Activated naive CD4-positive, alpha-beta T cell treated with anti-CD3 and anti-CD28 coated beads, Interleukin-2, amount 50 U/mL, for 72 hours (primary cell): ENCODE data around the gene KCNT1. TPM values are rescaled to one million over a fixed set of nuclear protein-coding genes. Genes with fewer than 3 reads are reported as not detected.

Experiments used
- ATAC-seq, 2 donors: fragments of 150-1000 bp; cut with Tn5 transposase; 2 replicates each; pipeline ENCODE4 v1.10.0; 2021; ENCODE audit warnings: mild to moderate bottlenecking in 2 of 2, moderate library complexity in 2 of 2
- DNase-seq, 2 donors: peaks; one replicate each; pipeline ENCODE4 v3.0.0; 2021 to 2022; ENCODE audit warnings: low spot score in 2 of 2
- H3K27ac Mint-ChIP-seq, 2 donors: one replicate each; pipeline ENCODE4 v1.8.0; 2022; ENCODE audit warnings: mild to moderate bottlenecking in 2 of 2, mixed read lengths in 2 of 2
- H3K36me3 Mint-ChIP-seq, 2 donors: one replicate each; pipeline ENCODE4 v1.8.0; 2022; ENCODE audit warnings: mixed read lengths in 2 of 2
- H3K9me3 Mint-ChIP-seq, 2 donors: one replicate each; pipeline ENCODE4 v1.8.0; 2022; ENCODE audit warnings: mixed read lengths in 2 of 2
- total RNA-seq, 2 donors: library from RNA; stranded (reverse); gene quantifications; one replicate each; pipeline ENCODE4 v1.2.3, GENCODE V29; 2022

The KCNT1 gene
- total RNA-seq, 2 donors from 2014 or later, result not detected

DNA sequence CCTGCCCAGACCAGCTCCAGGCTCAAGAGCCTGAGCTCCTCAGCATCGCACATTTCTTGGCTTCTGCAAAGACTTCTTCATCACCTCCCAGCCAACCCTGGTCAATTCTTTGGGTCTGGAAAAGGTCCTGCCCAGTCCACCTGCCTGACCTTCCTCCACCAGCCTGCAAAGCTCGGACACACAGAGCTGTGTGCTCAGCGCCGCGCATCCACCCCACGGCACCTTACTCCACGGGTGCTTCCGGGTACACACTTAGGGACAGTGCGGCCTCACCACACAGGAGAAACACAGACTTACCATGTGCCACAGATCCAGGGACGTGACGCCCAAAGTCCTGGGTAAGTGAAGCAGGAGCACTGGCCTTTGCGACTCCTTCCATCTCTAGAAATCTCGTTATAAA lies 97.3 kb downstream of the KCNT1 start:
- Mint-ChIP-seq H3K36me3 (no peaks in the 10 kb centered on the region), H3K27ac (no peak overlapping the region), H3K9me3 (no peaks in the 10 kb centered on the region)
- DNase-seq, result no peak
- ATAC-seq, result no peak

DNA sequence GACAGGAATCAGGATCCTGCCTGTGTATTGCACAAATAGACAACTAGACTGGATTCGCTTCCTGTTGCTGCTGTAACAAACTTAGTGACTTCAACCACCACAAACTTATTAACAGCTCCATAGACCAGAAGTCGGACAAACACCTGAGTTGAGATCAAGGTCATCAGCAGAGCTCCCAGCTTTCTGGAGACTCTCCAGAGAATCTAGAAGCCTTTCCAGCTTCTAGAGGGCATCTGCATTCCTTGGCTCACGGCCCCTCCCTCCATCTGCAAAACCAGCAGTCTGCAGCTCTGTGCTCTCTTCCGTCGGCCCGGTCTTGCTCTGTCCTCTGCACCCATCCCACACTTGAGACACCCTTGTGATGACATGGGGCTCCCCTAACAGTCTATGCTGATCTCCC lies 99.1 kb downstream of the KCNT1 start:
- ATAC-seq (no peak), DNase-seq (no peak)
- no peaks in the 10 kb centered on the region for H3K9me3 Mint-ChIP-seq
- H3K36me3 Mint-ChIP-seq, result no peaks in the 10 kb centered on the region
- no peak overlapping the region for H3K27ac Mint-ChIP-seq

DNA sequence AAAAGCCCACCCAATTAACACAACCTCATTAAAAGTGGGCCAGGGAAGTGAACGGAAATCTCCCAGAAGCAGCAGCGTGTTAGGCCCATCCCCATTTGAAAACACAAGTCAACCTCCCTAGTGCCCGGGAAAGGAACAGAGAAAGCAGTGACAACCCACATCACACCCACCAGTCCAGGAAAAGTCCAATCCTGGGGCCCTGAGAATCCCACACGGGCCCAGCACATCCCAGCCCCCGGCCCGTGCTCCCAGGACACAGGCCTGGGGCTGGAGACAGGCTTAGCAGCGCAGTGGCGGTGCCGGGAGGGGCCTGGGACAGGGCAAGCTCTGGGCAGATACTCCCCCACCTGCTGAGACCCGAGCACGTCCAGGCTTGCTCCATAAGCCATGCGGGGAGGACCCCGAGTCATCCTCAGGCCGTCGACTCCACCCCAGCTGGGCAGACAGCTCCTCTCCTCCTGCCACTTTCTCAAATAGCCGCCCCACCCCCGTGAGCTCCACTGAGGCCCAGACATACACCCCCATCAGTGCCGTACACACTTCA lies 101.0 kb downstream of the KCNT1 start:
- ATAC-seq, result no peak
- no peak for DNase-seq
- Mint-ChIP-seq H3K9me3 (no peaks in the 10 kb centered on the region), H3K27ac (peak overlapping the region in 1 of 2 donors; percentile 32), H3K36me3 (no peaks in the 10 kb centered on the region)

DNA sequence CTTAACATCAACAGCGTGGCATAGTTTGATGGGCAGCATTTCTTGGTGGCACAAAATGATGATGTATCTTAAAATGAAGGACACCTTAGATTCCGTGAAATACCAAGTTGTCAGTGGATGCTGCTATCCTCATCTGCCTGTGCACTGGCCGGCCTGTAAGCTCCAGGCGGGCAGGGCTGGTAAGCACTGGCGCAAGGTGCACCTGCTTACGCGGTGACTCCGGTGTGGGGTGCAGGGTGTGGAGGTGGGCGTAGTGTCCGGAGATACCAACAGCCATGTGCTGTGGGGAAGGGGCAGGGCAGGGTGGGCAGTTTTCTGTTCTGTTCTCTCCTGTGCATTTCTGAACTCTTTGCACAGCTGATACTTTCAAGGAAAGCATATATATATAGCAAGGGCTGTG lies 101.5 kb downstream of the KCNT1 start:
- no peaks in the 10 kb centered on the region for H3K9me3 Mint-ChIP-seq
- DNase-seq, result no peak
- H3K27ac Mint-ChIP-seq, result peak overlapping the region in 1 of 2 donors; percentile 32
- ATAC-seq, result no peak
- H3K36me3 Mint-ChIP-seq, result no peaks in the 10 kb centered on the region

DNA sequence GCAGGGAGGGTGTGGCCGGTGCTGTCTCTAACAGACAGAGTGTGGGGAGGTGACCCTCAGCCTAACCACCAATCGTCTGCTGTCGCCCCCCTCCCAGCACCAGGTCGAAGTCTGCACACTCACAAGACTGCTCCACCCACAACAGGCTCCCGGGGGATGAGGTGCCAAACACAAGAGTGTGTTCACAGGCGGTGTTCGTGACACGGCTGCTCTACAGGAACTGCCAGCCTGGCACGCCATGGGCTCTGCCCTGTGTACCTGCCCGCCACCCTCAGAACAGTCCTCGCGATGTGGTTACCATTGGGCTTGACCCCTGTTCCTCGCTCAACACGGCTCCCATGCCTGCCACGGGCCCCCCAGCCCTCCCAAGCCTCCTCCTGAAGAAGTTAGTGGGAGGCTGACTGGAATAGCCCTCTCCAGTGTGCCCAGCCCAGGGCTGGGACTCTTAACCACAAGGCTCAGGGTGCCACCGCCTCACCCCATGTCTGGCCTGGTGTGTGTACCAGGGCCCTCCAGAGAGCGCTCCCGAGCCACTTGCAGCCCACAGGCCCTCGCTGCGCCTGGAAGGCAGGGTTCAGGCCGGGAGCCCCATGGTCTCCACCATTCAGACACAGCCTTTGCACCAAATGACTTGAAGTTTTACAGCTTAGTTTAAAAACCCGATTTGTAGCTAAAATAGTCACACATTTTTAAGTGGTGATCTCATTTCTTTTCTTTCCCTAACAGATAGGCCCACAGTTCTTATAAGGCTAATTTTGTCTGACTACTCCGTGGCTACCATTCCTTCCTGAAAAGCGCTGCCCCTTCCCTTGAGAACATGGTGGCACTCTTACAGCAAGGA lies 102.8 kb downstream of the KCNT1 start:
- ATAC-seq, result peak in 1 of 2 donors; percentile 25
- Mint-ChIP-seq H3K36me3 (no peaks in the 10 kb centered on the region), H3K9me3 (no peaks in the 10 kb centered on the region), H3K27ac (peak overlapping the region; percentile 17 to 73)
- no peak for DNase-seq

DNA sequence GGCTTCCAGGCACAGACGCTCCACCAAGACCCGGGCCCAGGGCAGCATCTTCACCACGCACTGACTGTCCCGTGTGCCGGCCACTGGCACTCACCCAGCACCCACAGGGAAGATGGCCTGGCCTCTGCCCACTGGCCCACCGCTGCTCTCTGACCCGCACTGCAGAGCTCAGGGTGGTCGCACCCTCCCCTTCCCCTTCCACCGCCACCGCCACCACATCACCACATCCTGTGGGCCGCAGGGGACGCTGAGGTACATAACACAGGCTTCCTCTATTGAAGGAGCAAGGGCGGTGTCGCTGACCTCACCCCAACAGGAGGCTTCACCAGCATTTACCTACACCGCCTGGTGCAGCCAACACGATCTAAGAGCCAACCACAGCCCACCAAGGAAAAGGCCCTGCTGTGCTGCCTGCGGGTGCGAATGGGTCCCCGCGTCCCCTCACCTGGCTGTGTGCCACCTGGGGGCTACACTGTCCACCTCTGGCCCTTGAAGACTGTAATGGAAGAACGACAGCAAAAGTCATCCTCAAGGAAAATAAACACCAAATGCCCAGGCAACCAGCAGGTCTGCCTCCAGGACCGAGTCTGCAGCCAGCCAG lies 103.5 kb downstream of the KCNT1 start:
- Mint-ChIP-seq H3K36me3 (no peaks in the 10 kb centered on the region), H3K9me3 (no peaks in the 10 kb centered on the region), H3K27ac (peak overlapping the region; percentile 17 to 73)
- DNase-seq (no peak), ATAC-seq (no peak)

DNA sequence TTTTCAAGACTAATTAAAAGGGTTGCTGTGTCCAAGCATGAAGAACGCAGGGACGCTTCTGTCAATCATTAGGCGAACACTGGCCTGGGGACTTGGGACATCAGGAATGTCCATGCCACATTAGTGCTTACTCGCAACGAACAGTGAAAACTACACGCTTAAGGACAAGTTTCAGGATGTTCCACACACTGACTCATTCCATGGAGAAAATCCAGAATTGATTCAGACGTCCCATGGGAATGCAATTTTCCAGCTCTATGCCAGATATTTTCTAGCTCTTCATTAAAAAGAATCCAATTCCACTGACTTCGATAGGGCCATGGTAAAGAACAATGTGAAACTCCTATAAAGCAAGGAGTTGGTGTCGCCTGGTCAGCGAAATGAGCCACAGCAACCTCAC lies 107.2 kb downstream of the KCNT1 start:
- Mint-ChIP-seq H3K9me3 (no peaks in the 10 kb centered on the region), H3K27ac (no peak overlapping the region), H3K36me3 (no peaks in the 10 kb centered on the region)
- no peak for ATAC-seq
- DNase-seq, result no peak

DNA sequence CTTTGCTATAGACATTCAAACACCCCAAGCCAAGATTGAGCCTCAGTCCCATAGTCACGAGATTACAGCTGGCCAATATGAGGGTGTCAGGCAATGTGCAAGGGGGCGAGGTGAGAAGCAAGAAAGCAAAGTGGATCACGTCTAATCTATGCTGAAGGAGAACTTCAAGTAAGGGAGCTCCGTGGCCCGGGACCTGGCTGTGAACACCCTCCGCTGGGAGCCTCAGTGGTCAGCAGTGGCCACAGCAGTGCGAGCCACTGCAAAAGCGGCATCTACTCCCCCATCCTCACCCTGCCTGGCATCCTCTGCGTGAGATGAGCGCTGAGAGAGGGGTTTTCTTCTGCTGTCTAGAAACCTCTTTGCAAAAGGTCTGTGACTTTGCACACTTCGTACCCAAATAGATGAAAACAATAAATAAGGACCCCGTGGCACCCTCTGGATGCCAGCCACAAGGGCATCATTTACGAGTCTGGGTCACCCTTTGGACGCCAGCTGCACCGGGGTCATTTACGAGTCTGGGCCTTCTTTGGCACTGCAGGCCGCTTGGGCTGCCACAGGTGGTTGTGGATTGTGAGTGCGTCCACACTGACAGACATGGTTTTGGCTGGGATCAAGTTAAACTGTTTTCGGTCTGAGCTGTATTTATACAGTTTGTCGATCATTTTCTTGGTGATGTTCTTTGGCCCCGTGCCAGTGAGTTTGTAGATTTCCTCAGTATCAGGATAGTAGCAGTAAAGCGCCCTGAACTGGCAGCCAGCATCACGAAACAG lies 109.0 kb downstream of the KCNT1 start:
- Mint-ChIP-seq H3K9me3 (no peaks in the 10 kb centered on the region), H3K36me3 (peaks cover 0 to 6% of the 10 kb centered on the region in 2 donors), H3K27ac (no peak overlapping the region)
- ATAC-seq, result no peak
- no peak for DNase-seq

DNA sequence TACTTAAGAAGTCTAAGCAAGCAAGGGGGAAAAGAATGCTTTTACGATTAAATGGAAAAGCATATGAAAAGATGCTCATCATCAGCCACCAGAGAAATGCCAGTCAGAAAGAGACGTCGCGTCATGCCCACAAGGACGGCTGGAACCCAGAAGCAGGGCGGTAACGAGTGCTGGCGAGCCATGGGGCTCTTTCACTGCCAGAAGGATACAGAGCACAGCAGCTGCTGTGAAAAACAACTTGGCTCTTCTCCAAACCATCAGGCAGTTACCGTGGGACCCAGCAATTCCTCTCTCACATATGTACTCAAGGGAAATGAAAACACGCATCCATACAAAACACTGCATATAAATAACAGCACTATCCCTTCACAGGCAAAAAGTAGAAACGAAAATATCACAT lies 109.8 kb downstream of the KCNT1 start:
- no peak for ATAC-seq
- H3K9me3 Mint-ChIP-seq, result no peaks in the 10 kb centered on the region
- DNase-seq, result no peak
- peak overlapping the region in 1 of 2 donors; percentile 7 for H3K27ac Mint-ChIP-seq
- peaks cover 0 to 6% of the 10 kb centered on the region in 2 donors for H3K36me3 Mint-ChIP-seq

DNA sequence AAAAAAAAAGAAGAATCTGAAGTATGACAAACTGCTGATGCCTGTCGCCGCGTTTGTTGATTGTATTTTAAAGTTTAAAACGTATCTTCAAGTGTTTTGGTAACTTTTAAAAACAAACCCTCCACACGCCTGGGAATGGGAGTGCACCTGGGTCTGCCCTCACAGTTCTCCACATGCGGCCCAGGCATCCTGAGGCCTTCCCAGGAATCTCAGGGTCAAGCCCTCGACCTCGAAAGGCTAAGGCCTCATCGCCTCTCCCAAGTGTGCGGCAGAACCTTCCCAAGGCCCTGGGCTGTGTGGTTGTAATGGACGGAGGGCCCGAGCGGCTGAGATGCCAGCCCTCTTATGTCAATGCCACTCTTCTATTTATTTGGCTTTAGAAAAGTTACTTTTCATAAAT lies 111.0 kb downstream of the KCNT1 start:
- Mint-ChIP-seq H3K36me3 (peaks cover 0 to 6% of the 10 kb centered on the region in 2 donors), H3K9me3 (no peaks in the 10 kb centered on the region), H3K27ac (peak overlapping the region in 1 of 2 donors; percentile 29)
- no peak for DNase-seq
- ATAC-seq, result no peak

DNA sequence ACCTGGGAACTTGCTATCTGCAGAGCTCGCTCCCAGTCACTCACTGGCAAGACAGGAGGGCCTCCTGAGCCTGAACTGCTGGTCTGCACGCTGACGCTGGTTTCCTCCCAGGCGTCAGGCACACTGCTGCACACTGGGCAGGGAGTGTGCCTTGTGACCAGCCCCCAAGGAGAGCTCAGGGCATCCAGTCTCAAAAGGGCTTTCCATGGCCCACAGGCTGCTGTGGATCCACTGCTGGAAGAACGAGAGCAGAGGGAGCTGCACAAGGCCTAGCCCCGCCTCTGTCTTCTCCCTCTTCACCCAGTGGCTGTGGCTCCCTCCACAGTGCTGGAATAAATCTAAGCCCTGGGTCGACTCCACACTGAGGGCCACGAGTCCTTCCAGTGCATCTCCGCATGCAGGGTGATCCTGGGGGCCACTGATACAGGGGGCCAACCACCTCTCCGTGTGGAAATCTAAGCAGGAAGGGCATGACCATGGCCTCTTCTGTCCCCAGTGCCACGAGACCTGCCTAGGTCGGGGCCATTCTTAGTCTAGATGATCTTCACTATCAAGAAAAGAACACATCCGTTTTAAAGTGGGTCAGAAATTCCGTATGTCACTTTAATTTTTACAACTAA lies 111.8 kb downstream of the KCNT1 start:
- no peak overlapping the region for H3K27ac Mint-ChIP-seq
- DNase-seq, result no peak

DNA sequence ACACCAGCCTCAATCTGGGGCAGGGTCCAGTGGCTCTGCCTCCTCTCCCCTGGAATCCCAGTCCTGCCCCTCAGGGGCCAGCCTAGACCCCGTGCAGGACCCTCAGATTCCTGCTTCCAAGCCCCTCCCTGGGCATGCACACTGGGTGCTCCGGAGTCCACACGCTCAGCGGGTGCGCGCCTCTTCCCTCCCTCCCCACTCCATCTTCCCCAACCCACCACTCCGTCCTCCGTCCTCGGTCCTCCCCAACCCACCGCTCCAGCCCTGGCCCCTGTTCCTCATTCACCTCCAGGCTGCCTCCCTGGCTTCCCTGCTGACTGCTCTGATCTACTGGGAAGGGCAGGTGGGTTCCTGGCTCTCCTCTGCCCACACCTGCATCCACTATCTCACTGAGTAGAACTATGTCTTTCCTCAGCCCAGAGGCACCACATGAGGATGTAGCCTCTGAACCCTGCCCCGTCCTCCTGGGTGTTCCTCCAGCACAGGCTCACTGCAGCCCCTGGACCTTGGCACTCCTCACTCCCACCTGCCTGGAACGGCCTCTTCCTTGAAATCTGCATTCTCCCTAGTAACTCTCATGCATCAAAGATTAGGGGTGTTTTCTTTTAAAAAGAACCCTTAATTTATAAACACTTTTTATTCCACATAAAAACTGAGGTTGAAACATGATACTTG lies 112.6 kb downstream of the KCNT1 start:
- ATAC-seq (no peak), DNase-seq (no peak)
- Mint-ChIP-seq H3K9me3 (no peaks in the 10 kb centered on the region), H3K27ac (peak overlapping the region; percentile 25 to 50), H3K36me3 (peaks cover 0 to 6% of the 10 kb centered on the region in 2 donors)

More for the DNA sequence above, 111.8 kb downstream of the KCNT1 start:
- no peaks in the 10 kb centered on the region for H3K9me3 Mint-ChIP-seq
- no peak for ATAC-seq
- H3K36me3 Mint-ChIP-seq, result peaks cover 0 to 6% of the 10 kb centered on the region in 2 donors

DNA sequence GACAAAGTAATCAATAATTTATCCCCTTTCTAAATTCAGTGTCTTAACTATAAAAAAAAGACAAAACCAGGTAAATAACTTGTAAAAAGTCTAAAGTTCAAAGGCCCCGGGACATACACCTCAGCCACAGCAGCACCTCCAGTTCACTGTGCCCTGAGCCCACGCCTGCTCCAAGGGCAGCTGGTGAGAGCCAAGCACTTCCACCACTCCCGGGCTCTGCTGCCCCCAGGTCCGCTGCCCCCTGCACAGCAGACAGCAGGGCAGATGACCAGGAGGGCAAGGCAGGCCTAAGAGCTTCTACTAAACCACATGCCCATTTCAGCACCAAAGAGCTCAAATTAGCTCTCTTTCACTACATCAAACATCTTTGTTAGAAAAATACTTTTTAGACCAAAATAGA lies 113.4 kb downstream of the KCNT1 start:
- no peak overlapping the region for H3K27ac Mint-ChIP-seq
- no peak for DNase-seq
- H3K36me3 Mint-ChIP-seq, result peaks cover 0 to 6% of the 10 kb centered on the region in 2 donors
- ATAC-seq, result no peak
- H3K9me3 Mint-ChIP-seq, result no peaks in the 10 kb centered on the region

DNA sequence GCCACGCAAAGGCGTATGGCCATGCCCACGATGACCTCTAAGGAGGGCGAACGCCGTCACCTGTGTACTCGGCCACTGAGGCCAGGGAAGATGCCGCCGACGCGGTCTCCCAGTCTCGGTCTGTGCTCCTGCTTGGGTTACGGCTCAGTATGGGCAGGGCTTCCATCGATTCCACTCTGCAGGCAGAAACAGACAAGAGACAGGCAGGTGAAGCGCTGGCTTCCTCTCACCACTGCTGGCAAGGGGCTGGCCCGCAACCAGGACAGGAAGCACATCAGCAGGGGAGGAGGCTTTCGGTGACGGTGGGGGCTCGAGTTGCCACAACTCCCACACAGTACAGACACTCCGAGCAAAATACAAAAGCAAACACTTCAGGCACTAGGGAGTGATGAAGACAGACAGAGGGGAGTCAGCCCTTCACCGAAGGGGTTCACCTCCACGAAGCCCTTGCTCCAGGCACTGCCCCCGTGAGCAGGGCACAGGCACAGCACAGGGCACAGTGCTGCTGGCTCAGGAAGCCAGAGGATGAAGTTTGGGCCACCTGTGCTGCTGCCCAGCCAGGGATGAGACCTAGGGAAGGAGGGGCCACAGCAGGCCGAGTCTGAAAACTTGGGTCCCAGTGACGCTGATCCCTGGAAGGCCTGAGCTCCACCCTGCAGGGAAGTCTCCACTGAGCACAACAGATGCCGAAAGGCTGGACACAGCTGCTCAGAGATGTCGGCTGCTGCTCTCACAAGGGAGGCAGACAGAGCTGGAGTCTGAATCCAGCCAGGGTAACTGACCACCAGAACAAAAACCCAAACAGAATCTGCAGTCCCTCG lies 114.1 kb downstream of the KCNT1 start:
- H3K36me3 Mint-ChIP-seq, result peaks cover 0 to 6% of the 10 kb centered on the region in 2 donors
- ATAC-seq (peak in 1 of 2 donors; percentile 9), DNase-seq (peak in 1 of 2 donors; percentile 35)
- no peaks in the 10 kb centered on the region for H3K9me3 Mint-ChIP-seq
- H3K27ac Mint-ChIP-seq, result peak overlapping the region in 1 of 2 donors; percentile 12

DNA sequence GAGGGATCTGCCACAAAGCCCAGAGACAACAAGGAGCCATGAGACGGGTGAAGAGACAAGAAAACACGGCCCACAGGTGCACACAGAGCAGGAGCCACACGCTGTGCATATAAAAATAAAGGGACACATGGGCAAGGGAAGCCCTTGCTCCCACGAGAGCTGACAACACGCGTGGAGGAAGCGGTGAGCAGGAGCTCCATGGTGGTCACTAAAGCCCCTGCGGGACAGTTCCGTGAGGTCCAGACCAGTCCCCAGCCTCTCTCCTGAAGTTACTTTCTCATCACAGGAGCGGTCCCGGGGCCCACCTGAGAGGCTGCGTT lies 114.6 kb downstream of the KCNT1 start:
- Mint-ChIP-seq H3K9me3 (no peaks in the 10 kb centered on the region), H3K36me3 (peaks cover 0 to 6% of the 10 kb centered on the region in 2 donors), H3K27ac (no peak overlapping the region)
- DNase-seq (no peak), ATAC-seq (no peak)
